HG03469 (cell line): ENCODE data around the gene PROM2.

Source experiments
- ATAC-seq: cut with Tn5 transposase; IDR thresholded peaks from one replicate; pipeline ENCODE4 v1.9.1; 2021; ENCODE audit warnings: mild to moderate bottlenecking, moderate library complexity, moderate number of reproducible peaks; ENCODE audit not compliant: unreplicated experiment

Gene PROM2

DNA sequence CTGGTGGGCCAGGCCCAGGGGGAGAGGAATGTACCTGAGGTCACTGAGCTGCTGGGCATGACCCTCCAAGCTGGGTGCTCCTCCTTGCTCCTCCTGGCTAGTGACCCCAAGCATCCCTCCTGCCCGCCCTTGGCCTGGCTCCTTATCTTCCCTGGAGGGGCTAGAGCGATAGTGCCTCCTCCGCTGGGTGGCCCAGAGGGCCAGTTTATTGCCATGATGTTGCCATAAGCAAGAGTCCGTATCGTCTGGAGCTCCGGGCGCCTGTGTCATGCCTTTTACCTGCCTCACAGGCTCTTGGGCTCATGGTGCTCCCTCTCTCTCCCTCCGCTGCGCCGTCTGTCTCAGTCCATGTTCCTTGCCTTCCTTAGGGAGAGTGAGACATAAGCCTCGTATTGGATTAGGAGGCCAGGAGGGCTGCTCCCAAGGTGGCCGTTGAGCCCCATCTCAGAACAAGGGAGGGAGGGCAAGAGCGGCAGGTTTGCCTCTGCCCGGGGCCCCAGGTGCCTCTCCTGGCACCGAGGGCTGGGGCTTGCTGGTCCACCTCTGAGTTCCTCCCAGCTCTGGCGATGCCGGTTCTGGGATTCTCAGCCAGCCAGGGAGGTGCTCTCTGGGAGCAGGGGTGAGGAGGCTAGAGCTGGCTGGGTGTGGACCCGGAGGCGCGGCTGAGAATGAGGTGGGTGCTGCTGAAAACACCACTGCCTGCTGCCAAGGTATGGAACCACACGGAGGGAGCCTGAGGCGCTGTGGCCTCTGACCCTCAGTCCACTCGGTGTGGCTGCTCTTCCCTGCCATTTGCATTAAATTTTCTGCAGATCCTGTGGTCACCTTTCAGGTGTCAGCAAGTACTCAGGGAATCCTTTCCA lies 45.5 kb downstream of the PROM2 start:
- no peak for ATAC-seq

DNA sequence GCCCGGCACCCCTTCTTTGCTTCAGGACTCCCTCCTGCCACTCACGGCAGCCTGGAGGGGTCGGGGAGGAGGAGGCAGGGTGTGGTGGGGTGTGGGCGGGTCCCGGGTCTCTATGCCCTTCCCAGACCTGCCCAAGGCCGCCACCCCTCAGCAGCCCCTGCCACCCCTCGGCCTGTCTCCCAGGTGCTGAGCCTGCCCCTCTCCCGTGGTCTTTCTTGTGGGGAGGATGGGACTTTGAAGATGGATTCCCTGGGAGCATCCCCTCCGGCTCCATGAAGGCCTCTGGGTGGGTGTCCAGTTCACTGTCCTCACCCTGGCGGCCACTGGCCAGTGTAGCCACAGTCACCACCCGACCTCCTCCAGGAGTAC lies 46.1 kb downstream of the PROM2 start:
- no peak for ATAC-seq

DNA sequence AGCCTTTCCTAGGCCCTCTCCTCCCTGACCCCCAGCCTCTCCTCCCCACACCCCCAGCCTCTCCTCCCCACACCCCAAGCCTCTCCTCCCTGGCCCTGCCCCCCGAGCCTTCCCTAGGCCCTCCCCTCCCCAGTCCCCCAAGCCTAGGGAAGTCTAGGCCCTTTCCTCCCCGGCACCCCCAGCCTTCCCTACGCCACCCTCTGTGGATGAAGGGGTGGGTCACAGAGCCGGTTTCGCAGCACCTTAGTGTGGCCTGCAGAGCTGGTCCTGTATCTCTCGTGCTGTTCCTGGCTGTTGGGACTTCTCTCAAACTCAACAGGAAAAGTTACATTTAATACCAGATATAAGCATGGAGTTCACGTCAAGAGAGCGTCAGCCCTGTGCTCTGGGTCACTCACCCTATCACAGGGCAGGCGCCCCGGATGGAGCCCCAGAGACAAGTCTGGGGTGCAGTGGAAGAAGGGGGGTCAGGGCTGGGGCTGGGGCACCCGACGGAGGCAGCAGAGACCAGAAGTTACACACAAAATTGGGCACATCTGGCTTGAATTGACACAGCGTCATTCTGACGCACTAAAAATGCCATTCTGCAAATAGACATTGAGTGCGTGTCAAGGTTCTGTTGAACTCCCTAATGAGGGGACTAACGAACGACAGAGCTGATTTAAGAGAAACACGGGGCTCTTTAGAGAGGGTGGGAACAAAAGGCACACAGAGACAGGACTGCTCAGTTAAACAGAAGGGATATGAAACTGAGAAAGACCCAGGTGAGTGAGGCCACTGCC lies 46.9 kb downstream of the PROM2 start:
- no peak for ATAC-seq

DNA sequence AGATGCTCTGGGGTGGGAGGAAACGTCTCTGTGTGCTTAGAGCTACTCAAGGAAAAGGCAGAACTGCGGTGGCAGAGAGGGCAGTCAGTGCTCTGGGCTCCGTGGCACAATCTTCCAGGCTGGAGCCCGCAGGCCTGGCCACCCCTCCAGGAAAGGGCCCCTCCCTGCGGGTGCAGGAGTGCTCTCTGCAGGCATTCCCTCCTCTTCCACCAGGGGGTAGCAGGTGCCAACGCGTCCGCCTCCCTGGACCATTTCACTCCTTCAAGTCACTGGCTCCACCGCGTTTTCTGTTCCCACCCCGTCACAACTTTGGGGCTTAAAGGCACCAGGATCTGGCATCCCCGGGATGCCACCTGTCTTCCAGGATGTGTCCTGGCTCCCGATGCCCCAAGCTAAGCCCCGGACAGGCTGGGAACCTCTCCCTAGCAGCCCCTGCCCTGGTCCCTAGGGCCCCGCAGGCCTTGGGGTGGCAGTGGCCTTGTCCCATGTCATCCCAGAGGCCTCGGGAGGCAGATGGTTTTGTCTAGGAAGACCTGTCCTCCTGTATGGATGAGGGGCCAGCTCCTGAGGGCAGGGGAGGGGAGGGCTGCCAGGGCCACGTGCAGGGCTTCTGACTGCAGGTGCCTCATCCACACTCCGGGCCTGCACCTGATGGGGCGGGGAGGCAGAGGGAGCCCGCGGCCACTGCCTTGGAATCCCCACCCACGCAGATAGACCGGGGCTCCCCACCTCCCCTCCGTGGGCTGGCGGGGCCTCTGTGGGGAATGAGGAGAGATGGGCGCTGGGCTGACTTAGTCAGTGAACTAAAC lies 49.3 kb downstream of the PROM2 start:
- ATAC-seq, result no peak

DNA sequence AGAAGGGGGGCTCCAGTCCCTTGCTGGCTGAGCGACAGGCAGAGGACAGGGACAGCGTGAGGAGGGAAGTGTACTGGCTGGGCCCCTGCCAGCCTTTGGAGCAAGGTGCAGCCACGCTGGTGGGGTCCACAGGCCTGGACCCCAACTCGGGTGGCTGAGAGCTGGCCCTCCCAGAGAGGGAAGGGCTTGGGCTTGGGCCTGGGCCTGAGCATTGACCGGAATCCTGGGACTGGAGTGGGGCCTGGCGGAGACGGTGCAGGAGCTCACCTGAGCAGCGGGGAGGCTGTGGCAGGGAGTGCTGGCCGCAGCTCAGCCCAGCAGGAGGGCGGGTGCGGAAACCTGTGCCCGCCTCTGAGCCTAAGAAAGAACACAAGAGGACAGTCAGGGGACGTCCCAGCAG lies 50.8 kb downstream of the PROM2 start:
- no peak for ATAC-seq

DNA sequence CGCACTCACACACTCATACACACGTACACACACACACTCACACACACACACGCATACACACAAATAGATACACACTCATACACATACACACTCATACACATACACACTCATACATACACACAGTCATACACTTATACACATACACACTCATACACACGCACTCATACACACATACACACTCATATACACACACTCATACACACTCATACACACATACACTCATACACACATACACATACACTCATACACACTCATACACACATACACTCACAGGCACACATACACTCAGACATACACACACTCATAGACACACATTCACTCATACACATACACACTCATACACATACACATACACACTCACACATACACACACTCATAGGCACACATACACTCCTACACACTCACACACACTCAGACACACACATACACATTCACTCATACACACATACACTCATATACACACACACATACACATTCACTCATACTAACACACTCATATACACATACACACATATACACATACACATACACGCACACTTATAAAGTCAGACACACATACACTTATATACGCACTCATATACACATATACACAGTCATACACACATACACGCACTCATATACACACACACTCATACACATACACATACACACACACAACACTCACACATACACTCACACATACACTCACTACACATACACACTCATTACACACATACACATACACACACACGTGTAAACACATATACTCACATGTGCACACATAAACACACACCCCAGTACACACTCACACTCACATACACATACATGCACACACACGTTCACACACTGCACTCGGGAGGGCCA lies 51.6 kb downstream of the PROM2 start:
- no peak for ATAC-seq

DNA sequence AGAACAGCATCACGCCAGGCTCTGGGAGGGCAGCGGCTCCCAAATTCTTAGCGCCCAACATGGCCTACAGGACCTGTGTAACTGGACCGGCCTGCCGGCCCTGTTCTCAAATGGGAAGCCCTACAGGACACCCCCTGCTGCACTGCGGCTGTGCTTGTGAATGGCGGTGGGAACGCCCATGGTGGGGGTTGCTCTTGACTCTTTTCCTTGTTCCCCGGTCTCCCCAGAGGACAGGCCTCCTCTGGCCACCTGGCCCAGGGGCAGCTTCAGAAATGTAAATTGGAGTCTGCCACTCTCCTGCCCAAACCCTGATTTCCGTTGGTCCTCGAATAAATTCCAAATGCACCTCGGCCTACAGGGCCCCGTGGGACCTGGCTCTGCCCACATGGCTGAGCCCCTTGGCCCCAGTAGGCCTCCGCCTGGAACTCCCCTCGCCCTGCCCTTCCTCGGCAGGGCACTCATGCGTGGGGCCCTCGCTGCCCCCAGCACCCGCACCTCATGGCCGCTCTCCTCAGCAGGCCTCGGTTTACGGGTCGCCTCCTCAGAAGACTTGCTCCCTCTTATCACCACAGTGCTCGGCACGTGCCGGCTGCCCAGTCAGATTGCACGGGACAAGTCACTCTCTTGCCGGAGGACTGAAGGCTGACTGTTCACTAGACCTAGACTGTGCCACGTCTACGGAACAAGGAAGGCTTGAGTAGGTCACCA lies 52.3 kb downstream of the PROM2 start:
- no peak for ATAC-seq

DNA sequence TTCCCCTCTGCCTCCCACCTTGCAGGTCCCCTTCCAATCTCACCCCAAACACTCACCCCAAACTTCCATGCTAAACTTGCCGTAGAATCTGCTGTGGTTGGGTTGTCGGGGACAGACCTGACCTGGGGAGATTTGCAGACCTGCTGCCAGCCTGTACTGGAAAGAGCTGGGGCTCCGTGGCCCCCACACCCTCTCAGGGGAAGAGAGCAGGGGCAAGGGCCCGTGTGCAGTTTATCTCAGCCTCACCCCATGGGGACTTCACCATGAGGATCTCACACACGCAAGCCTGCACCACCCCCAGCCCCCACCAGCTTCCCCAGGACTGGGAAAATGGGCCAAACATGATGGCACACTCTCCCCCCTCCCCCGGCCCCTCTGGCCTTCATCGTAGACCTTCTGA lies 53.6 kb downstream of the PROM2 start:
- no peak for ATAC-seq

DNA sequence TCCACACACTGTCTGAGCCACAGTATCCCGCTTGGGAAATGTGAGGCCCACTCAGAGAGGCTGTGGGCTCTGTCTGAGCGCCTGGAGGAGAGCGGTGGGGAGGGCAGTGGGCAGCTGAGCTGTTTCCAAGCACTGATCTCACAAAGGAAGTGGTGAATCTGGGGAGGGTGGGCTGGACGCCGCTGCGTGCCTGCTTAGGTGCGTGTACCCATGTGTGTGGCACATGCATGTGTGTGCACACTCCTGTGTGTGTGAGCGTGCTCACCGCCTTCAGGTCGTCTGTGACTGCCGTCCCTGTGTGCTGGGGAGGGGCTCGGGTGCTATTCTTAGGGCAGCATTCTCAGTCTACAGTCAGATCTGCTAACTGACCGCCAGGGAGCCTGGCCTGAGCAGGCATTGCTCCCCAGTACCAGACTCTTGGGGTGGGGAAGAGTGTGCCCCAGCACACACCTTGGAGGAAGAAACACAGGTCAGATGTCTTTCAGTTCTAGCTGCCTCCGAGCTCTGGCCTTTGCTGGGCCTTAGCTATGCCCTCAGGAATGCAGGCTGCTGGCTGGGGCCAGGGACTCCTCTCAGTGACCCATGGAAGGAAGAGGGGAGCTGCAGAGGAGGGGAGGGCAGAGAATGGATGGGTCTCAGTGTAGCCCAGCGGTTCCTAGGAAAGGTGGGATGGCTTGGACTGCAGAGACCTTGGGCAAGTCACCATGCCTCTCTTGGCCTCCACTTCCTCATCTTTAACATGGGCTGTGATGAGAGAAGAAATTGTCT lies 54.3 kb downstream of the PROM2 start:
- ATAC-seq, result no peak

DNA sequence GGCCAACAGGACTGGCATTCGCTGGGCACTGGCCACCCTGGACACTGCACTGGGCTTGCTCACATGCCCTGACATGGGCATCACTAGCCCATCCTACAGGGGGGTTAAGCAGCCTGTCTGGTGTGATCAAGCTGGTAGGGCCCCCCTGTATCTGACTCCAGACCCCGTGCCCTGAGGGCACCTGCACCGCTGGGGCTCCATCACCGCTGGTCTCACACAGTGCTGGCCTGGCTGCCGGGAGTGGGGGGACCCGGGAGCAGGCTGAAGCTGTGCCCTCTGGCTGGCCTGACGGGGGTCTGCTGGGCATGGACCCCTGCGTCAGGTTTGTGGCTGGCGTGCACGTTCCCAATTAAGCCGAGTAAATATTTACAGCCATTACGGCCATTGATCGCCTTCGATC lies 55.2 kb downstream of the PROM2 start:
- ATAC-seq, result no peak

DNA sequence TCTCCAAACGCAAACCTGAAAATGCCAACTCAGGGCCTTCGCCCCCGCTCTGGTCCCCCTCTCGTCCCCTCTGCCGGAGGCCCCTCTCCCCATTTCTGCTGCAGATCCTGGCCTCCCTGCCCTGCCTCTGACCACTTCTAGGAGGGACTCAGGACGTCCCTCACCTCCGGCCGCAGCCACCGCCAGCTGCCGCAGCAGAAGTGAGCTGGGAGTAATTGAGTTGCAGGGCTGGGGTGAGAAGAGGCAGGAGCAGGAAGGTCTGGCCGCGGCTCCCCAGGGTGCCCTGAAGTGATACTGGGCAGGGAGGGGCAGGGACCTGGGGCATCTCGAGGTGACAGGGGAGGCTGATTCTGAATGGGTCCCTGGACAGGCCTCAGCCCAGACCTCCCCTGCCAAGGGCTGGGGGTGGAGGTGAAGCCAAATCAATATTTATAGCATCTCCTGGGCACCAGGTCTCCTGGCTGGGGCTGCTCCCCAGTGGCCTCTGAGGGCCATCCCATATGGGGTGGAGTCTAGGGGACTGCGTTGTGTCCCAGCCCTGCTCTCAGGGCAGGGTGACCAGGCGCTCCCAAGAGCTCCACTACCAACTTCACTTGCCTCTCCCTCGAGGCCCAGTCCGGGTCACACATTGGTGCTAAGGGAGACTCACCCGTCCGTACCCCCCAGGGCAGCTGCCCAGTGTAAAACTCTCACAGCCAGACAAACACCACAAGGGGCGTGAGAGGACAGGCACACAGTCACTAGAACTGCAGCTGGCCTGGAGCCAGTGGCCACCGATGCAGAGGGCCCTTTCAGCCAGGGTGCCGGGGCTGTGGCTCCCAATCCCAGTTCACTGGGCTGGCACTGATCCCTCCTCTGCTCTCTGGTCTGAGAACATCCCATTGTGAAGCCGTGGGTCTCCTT lies 55.9 kb downstream of the PROM2 start:
- no peak for ATAC-seq

DNA sequence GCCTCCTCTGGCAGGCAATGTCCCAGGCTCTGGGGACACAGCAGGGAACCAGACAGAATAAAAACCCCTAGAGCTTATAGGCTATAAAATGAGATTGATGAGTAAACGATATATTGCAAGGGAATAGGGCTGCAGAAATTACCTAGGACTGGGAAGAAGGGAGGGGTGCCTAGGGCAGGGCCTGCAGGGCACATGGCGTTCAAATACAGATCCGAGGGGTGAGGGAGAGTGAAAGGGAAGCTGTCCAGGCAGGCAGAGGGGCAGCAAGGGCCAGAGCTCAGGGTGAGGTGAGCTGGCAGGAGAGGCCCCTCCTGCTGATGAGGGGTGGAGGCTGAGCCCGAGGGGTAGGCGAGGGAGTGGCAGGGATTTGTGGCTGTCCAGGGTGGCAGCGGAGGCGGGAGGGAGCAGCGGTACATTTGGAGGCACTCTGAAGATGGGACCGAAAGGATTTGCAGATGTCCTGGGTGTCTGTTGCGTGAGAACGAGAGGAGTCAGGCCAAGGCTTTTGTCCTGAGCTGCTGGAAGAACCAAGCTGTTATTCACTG lies 56.6 kb downstream of the PROM2 start:
- ATAC-seq, result no peak

DNA sequence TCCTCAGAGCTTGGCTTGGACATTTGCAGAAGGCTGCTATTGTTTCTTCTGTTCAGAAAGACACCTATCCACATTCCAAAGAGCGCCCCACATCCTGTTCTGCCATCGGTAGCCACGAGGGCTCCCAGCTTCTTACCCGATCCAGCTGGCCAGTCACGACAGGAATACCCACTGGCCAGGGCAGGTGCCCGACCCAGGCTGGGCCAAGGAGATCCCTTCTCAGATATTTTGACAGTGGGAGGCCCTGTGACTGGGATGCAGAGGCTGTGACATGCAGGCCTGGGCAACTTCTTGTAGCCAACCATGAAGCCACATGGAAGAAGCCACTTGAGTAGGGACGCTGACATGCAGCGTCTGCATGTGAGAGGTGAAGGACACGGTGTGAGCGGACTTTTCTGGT lies 57.4 kb downstream of the PROM2 start:
- ATAC-seq, result no peak

DNA sequence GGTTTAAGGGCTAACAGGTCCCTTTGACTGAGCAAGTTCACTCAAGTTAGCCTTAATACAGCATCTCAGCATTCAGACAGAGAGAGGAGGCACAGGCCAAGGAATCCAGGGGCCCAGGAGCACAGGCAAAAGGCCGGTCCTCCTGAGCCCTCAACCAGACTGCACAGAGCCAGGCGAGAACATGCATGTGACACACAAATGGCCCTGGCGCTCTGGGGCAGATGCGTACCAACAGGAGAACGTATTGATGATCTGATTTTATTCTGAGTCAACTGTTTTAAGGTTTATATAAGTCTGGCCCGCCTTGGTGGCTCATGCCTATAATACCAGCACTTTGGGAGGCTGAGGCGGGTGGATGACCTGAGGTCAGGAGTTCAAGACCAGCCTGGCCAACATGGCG lies 57.8 kb downstream of the PROM2 start:
- ATAC-seq, result no peak

DNA sequence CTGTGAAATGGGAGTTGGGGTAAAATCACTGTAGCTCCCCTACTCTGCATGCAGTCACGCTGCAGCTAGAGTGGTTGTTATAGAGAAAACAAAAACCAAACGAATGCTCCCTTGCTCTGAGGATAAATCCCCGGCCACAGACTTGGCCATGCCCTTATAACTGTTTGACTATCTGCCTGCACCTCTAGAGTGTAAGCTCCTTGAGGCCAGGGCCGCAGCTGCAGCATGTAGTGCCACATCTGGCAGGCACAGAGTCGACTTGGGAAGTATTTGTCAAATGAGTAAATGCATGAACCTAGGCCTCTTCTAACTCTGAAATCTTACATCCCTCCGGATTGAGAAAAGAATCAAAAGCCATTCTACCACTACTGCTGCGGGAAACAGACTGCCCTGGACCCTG lies 58.8 kb downstream of the PROM2 start:
- no peak for ATAC-seq

DNA sequence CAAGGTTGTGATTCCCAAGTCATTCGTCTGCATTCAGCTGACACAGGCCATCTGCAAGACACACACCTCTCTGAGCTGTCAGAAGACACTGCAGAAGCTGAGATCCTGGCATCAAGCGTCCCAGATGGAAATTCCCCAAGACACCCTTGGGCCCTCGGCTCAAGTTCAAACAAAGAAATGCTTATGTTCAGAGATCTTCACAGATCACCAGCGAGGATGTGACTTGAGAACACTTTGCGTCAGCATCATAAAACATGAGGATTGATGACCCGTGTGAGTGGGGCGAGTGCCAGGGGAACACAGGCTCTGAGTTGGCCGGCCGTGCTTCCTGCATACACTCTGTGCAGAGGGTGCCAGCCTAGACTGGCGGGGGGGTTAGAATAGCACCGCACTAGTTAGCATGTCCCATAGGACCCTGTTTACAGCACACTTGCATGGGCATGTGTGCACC lies 59.7 kb downstream of the PROM2 start:
- ATAC-seq, result no peak

DNA sequence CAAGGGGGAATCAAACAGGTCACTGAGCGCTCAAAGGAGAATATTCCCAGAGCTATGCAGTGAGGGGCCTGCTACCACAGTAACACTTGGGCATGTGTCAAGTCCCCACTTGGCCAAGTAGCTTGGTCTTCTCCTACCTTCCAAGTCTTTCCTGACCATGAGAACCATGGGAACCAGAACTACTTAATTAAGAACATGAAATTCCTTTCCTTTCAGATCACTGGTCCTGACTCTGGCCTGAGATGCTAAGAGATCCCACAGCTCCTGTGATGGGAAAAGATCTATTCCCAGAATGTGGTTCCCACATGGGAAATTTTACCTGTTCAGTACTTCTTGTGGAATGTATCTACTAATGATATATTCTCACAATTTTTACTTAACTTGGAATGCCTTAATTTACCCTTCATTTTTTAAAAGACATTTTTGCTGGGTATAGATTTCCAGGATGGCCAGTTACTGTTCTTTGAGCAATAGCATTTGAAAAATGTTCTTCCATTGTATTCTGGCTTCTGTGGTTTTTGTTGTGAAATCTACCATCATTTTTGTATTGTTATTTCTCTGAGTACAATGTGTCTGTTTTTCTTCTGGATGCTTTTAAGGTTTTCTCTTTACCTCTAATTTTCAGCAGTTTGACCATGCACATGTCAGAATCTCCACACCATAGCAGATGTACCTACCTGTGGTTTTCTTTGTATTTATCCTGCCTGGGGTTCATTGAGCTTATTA lies 60.8 kb downstream of the PROM2 start:
- ATAC-seq, result no peak
